Tibial artery (tissue), 4 donors: ENCODE data around the gene KAT2B.

Source experiments
- DNase-seq, 2 donors: peaks; one replicate each; pipeline ENCODE4 v3.0.0-alpha.2; 2019
- H3K27ac ChIP-seq, 2 donors: fragments of 200-600 bp; sonication (generic) in 1 of 2; 1 replicate in 1 of 2; 2 replicates in 1 of 2; pipeline ENCODE4 v1.5.1; 2018 to 2019; ENCODE audit warnings: mild to moderate bottlenecking in 1 of 2
- H3K27me3 ChIP-seq, 2 donors: fragments of 200-600 bp; sonication (generic) in 1 of 2; one replicate each; pipeline versions ENCODE4 v1.5.1 to v1.6.0; 2016 to 2019
- H3K36me3 ChIP-seq, 3 donors: fragments of 200-600 bp; sonication (generic) in 2 of 3; one replicate each; pipeline ENCODE4 v1.5.1; 2016 to 2019; ENCODE audit warnings: mild to moderate bottlenecking in 2 of 3
- H3K4me1 ChIP-seq, 4 donors: fragments of 200-600 bp; sonication (generic) in 2 of 4; 1 replicate in 3 of 4; 2 replicates in 1 of 4; pipeline ENCODE4 v1.5.1; 2016 to 2019
- H3K4me3 ChIP-seq, 2 donors: fragments of 200-600 bp; sonication (generic) in 1 of 2; 1 replicate in 1 of 2; 2 replicates in 1 of 2; pipeline ENCODE4 v1.5.1; 2018 to 2019; ENCODE audit warnings: mild to moderate bottlenecking in 2 of 2
- H3K9me3 ChIP-seq, 3 donors: fragments of 200-600 bp; sonication (generic) in 1 of 3; one replicate each; pipeline ENCODE4 v1.5.1; 2016 to 2019
- CTCF ChIP-seq, 2 experiments: fragments of 200-600 bp in 1 of 2; fragments of 450-650 bp in 1 of 2; IDR thresholded peaks; one replicate each; pipeline ENCODE4 v1.5.1; 2017 to 2019; ENCODE audit warnings: antibody characterized with exemption in 2 of 2, mild to moderate bottlenecking in 1 of 2, moderate library complexity in 1 of 2
- intact Hi-C: fragments of 100-400 bp; cut with DNase I; formaldehyde crosslinking; loops from one replicate; pipeline ENCODE4 v1.15.0; 2023; ENCODE audit warnings: low total_unique reads

Gene KAT2B

GRCh38 chr3:20107722-20108121 is 67.5 kb downstream of the KAT2B start:
- Histone ChIP-seq H3K27me3 (no peaks in the 10 kb centered on the region), H3K36me3 (peaks cover 13 to 19% (median 15%) of the 10 kb centered on the region in 3 donors), H3K4me1 (no peaks in the 10 kb centered on the region), H3K4me3 (no peak overlapping the region), H3K9me3 (no peaks in the 10 kb centered on the region), H3K27ac (no peak overlapping the region)
- no peak for TF ChIP-seq CTCF (IDR thresholded peaks at IDR 0.05)
- intact Hi-C loops, result no loop called here
- DNase-seq, result no peak

- Histone ChIP-seq H3K4me3 (no peak overlapping the region), H3K36me3 (peaks cover 15 to 28% (median 18%) of the 10 kb centered on the region in 3 donors), H3K9me3 (no peaks in the 10 kb centered on the region), H3K4me1 (no peaks in the 10 kb centered on the region), H3K27me3 (no peaks in the 10 kb centered on the region), H3K27ac (no peak overlapping the region)
- DNase-seq, result no peak
- TF ChIP-seq CTCF (IDR thresholded peaks at IDR 0.05), result no peak
- intact Hi-C loops, result no loop called here
Observed at GRCh38 chr3:20108869-20109268, 68.6 kb downstream of the KAT2B start.

- intact Hi-C loops, result no loop called here
- DNase-seq, result no peak
- Histone ChIP-seq H3K9me3 (no peaks in the 10 kb centered on the region), H3K27me3 (no peaks in the 10 kb centered on the region), H3K4me3 (no peak overlapping the region), H3K27ac (no peak overlapping the region), H3K4me1 (no peaks in the 10 kb centered on the region), H3K36me3 (peaks cover 25 to 42% (median 28%) of the 10 kb centered on the region in 3 donors)
- no peak for TF ChIP-seq CTCF (IDR thresholded peaks at IDR 0.05)
Observed at GRCh38 chr3:20110826-20111225, 70.6 kb downstream of the KAT2B start.

DNA sequence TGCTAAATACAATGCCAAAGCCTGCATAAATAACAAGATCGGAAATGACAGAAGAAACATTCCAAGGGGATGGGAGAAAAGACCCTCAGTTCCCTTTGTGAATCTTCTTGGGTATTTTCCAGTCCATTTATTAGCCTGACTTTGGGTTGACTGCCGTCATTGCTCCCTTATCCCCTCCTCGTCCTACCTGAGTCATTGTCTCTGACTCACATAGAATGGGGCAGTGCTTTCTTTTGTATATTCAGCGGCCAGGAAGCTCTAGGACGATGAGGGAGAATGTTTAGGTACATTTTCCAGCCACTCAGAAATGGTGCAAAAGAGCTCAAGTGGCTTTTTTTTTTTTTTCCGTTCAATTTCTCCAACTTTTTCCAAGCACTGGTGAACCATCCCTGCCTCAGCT is 71.6 kb downstream of the KAT2B start:
- H3K4me3 ChIP-seq, result no peak overlapping the region
- no peaks in the 10 kb centered on the region for H3K27me3 ChIP-seq
- no peak for DNase-seq
- H3K27ac ChIP-seq, result no peak overlapping the region
- peaks cover 34 to 52% (median 34%) of the 10 kb centered on the region in 3 donors for H3K36me3 ChIP-seq
- TF ChIP-seq CTCF (IDR thresholded peaks at IDR 0.05), result no peak
- no peaks in the 10 kb centered on the region for H3K4me1 ChIP-seq
- H3K9me3 ChIP-seq, result no peaks in the 10 kb centered on the region
- intact Hi-C loops, result no loop called here

DNA sequence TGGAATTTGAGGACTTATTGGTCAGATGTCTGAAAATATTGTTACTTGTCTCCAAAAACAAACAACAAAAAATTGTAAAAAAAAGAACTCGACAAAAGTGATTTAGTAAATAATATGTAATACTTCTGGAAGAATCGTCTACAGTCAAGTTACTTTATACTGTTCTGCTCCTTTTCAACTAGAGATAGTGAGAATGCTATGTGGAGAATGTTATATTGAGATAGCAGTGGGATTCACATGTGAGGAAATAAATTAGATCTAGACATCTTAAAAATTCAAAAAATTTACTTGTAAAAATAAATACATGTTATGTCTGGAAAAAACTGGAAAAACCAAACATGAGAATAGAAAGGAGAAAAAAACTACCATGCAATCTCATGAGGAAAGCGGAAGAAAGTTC is 80.8 kb downstream of the KAT2B start:
- no peak for TF ChIP-seq CTCF (IDR thresholded peaks at IDR 0.05)
- H3K9me3 ChIP-seq, result no peaks in the 10 kb centered on the region
- H3K27me3 ChIP-seq, result no peaks in the 10 kb centered on the region
- H3K27ac ChIP-seq, result no peak overlapping the region
- H3K36me3 ChIP-seq, result peaks cover 40 to 62% (median 51%) of the 10 kb centered on the region in 3 donors
- intact Hi-C loops, result no loop called here
- DNase-seq, result no peak
- H3K4me3 ChIP-seq, result no peak overlapping the region
- no peaks in the 10 kb centered on the region for H3K4me1 ChIP-seq

GRCh38 chr3:20123131-20123652 is 82.9 kb downstream of the KAT2B start:
- Histone ChIP-seq H3K27ac (no peak overlapping the region), H3K27me3 (no peaks in the 10 kb centered on the region), H3K4me1 (no peaks in the 10 kb centered on the region), H3K9me3 (no peaks in the 10 kb centered on the region), H3K36me3 (peaks cover 52 to 72% (median 53%) of the 10 kb centered on the region in 3 donors), H3K4me3 (no peak overlapping the region)
- TF ChIP-seq CTCF (IDR thresholded peaks at IDR 0.05), result no peak
- DNase-seq, result no peak
- intact Hi-C loops, result no loop called here
